ENCODE results near the gene RAB8B.

DNA sequence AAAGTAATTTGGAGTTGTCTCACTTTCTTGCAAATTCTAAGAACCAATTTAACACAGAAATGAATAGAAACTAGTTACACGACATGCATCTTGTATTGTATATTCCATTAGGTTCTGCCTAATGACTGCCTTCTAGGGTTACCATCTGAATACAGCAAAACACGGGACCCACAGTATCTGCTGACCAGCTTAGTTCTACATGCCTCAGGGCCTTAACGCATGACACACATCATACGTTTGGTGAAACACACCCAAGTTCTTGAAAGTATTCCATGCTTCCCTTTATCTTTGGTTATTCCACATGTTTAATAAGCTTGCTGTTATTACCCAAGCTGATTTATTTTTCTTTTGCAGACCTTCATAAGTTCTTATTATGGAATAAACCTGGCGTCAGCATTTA lies 115.9 kb downstream of the RAB8B start:
- no peak for TF ChIP-seq POLR2A (IDR thresholded peaks at IDR 0.05)
- TF ChIP-seq, protein P1, sequence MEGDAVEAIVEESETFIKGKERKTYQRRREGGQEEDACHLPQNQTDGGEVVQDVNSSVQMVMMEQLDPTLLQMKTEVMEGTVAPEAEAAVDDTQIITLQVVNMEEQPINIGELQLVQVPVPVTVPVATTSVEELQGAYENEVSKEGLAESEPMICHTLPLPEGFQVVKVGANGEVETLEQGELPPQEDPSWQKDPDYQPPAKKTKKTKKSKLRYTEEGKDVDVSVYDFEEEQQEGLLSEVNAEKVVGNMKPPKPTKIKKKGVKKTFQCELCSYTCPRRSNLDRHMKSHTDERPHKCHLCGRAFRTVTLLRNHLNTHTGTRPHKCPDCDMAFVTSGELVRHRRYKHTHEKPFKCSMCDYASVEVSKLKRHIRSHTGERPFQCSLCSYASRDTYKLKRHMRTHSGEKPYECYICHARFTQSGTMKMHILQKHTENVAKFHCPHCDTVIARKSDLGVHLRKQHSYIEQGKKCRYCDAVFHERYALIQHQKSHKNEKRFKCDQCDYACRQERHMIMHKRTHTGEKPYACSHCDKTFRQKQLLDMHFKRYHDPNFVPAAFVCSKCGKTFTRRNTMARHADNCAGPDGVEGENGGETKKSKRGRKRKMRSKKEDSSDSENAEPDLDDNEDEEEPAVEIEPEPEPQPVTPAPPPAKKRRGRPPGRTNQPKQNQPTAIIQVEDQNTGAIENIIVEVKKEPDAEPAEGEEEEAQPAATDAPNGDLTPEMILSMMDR (IDR thresholded peaks at IDR 0.05), result no peak

Data from testis (tissue), 2 donors.